ENCODE measurements around the gene STAB2.

Gene STAB2

GRCh38 chr12:103712216-103712615, 125.1 kb downstream of the STAB2 start:
- Mint-ChIP-seq H3K27me3 (peaks cover 16% of the 10 kb centered on the region), H3K4me3 (no peak overlapping the region), H3K9me3 (no peaks in the 10 kb centered on the region), H3K27ac (no peak overlapping the region), H3K4me1 (ENCODE audit: low read depth) (no peaks in the 10 kb centered on the region), H3K36me3 (ENCODE audit: low read depth) (no peaks in the 10 kb centered on the region)

GRCh38 chr12:103715494-103715893, 128.4 kb downstream of the STAB2 start:
- Mint-ChIP-seq H3K36me3 (ENCODE audit: low read depth) (no peaks in the 10 kb centered on the region), H3K27ac (no peak overlapping the region), H3K9me3 (no peaks in the 10 kb centered on the region), H3K4me1 (ENCODE audit: low read depth) (no peaks in the 10 kb centered on the region), H3K27me3 (peaks cover 8% of the 10 kb centered on the region), H3K4me3 (no peak overlapping the region)

GRCh38 chr12:103716517-103717196, 129.6 kb downstream of the STAB2 start:
- Mint-ChIP-seq H3K4me1 (ENCODE audit: low read depth) (no peaks in the 10 kb centered on the region), H3K9me3 (no peaks in the 10 kb centered on the region), H3K36me3 (ENCODE audit: low read depth) (no peaks in the 10 kb centered on the region), H3K27ac (no peak overlapping the region), H3K27me3 (peaks cover 8% of the 10 kb centered on the region), H3K4me3 (no peak overlapping the region)

- Mint-ChIP-seq H3K9me3 (no peaks in the 10 kb centered on the region), H3K36me3 (ENCODE audit: low read depth) (no peaks in the 10 kb centered on the region), H3K27ac (no peak overlapping the region), H3K4me3 (no peak overlapping the region), H3K27me3 (no peaks in the 10 kb centered on the region), H3K4me1 (ENCODE audit: low read depth) (no peaks in the 10 kb centered on the region)
Measured at GRCh38 chr12:103725398-103725797, 138.3 kb downstream of the STAB2 start.

GRCh38 chr12:103727638-103728037, 140.6 kb downstream of the STAB2 start:
- Mint-ChIP-seq H3K27me3 (no peaks in the 10 kb centered on the region), H3K9me3 (no peaks in the 10 kb centered on the region), H3K36me3 (ENCODE audit: low read depth) (no peaks in the 10 kb centered on the region), H3K27ac (no peak overlapping the region), H3K4me3 (no peak overlapping the region), H3K4me1 (ENCODE audit: low read depth) (no peaks in the 10 kb centered on the region)

- Mint-ChIP-seq H3K9me3 (no peaks in the 10 kb centered on the region), H3K27ac (no peak overlapping the region), H3K4me1 (ENCODE audit: low read depth) (no peaks in the 10 kb centered on the region), H3K27me3 (no peaks in the 10 kb centered on the region), H3K4me3 (no peak overlapping the region), H3K36me3 (ENCODE audit: low read depth) (no peaks in the 10 kb centered on the region)
Measured at GRCh38 chr12:103728323-103728722, 141.2 kb downstream of the STAB2 start.

GRCh38 chr12:103729499-103729898, 142.4 kb downstream of the STAB2 start:
- H3K36me3 Mint-ChIP-seq (ENCODE audit: low read depth): no peaks in the 10 kb centered on the region
- no peak overlapping the region for H3K4me3 Mint-ChIP-seq
- no peaks in the 10 kb centered on the region for H3K4me1 Mint-ChIP-seq (ENCODE audit: low read depth)
- no peaks in the 10 kb centered on the region for H3K9me3 Mint-ChIP-seq
- H3K27me3 Mint-ChIP-seq: no peaks in the 10 kb centered on the region
- no peak overlapping the region for H3K27ac Mint-ChIP-seq

- H3K36me3 Mint-ChIP-seq (ENCODE audit: low read depth): no peaks in the 10 kb centered on the region
- H3K27me3 Mint-ChIP-seq: no peaks in the 10 kb centered on the region
- no peaks in the 10 kb centered on the region for H3K4me1 Mint-ChIP-seq (ENCODE audit: low read depth)
- no peak overlapping the region for H3K4me3 Mint-ChIP-seq
- no peak overlapping the region for H3K27ac Mint-ChIP-seq
- H3K9me3 Mint-ChIP-seq: no peaks in the 10 kb centered on the region
Measured at GRCh38 chr12:103731539-103731938, 144.5 kb downstream of the STAB2 start.

- no peak overlapping the region for H3K4me3 Mint-ChIP-seq
- no peaks in the 10 kb centered on the region for H3K4me1 Mint-ChIP-seq (ENCODE audit: low read depth)
- peaks cover 4% of the 10 kb centered on the region for H3K27me3 Mint-ChIP-seq
- H3K9me3 Mint-ChIP-seq: no peaks in the 10 kb centered on the region
- H3K36me3 Mint-ChIP-seq (ENCODE audit: low read depth): no peaks in the 10 kb centered on the region
- H3K27ac Mint-ChIP-seq: no peak overlapping the region
Measured at GRCh38 chr12:103734863-103735262, 147.8 kb downstream of the STAB2 start.

GRCh38 chr12:103735291-103735690, 148.2 kb downstream of the STAB2 start:
- Mint-ChIP-seq H3K27me3 (peaks cover 4% of the 10 kb centered on the region), H3K9me3 (no peaks in the 10 kb centered on the region), H3K27ac (no peak overlapping the region), H3K4me3 (no peak overlapping the region), H3K4me1 (ENCODE audit: low read depth) (no peaks in the 10 kb centered on the region), H3K36me3 (ENCODE audit: low read depth) (no peaks in the 10 kb centered on the region)

- Mint-ChIP-seq H3K36me3 (ENCODE audit: low read depth) (no peaks in the 10 kb centered on the region), H3K9me3 (no peaks in the 10 kb centered on the region), H3K27me3 (peaks cover 4% of the 10 kb centered on the region), H3K27ac (no peak overlapping the region), H3K4me3 (no peak overlapping the region), H3K4me1 (ENCODE audit: low read depth) (no peaks in the 10 kb centered on the region)
Measured at GRCh38 chr12:103736572-103736971, 149.5 kb downstream of the STAB2 start.

- H3K9me3 Mint-ChIP-seq: no peaks in the 10 kb centered on the region
- H3K4me1 Mint-ChIP-seq (ENCODE audit: low read depth): no peaks in the 10 kb centered on the region
- no peak overlapping the region for H3K27ac Mint-ChIP-seq
- H3K27me3 Mint-ChIP-seq: peaks cover 4% of the 10 kb centered on the region
- H3K36me3 Mint-ChIP-seq (ENCODE audit: low read depth): no peaks in the 10 kb centered on the region
- H3K4me3 Mint-ChIP-seq: no peak overlapping the region
Measured at GRCh38 chr12:103737881-103738280, 150.8 kb downstream of the STAB2 start.

GRCh38 chr12:103742349-103742932, 155.4 kb downstream of the STAB2 start:
- Mint-ChIP-seq H3K27ac (no peak overlapping the region), H3K4me3 (no peak overlapping the region), H3K4me1 (ENCODE audit: low read depth) (no peaks in the 10 kb centered on the region)

GRCh38 chr12:103743788-103744187, 156.7 kb downstream of the STAB2 start:
- Mint-ChIP-seq H3K4me3 (no peak overlapping the region), H3K27ac (no peak overlapping the region), H3K27me3 (no peaks in the 10 kb centered on the region), H3K4me1 (ENCODE audit: low read depth) (no peaks in the 10 kb centered on the region), H3K9me3 (no peaks in the 10 kb centered on the region), H3K36me3 (ENCODE audit: low read depth) (no peaks in the 10 kb centered on the region)

More at GRCh38 chr12:103742349-103742932, 155.4 kb downstream of the STAB2 start:
- H3K9me3 Mint-ChIP-seq: no peaks in the 10 kb centered on the region
- no peaks in the 10 kb centered on the region for H3K36me3 Mint-ChIP-seq (ENCODE audit: low read depth)
- H3K27me3 Mint-ChIP-seq: peaks cover 4% of the 10 kb centered on the region

- Mint-ChIP-seq H3K27ac (no peak overlapping the region), H3K4me1 (ENCODE audit: low read depth) (no peaks in the 10 kb centered on the region), H3K9me3 (no peaks in the 10 kb centered on the region), H3K4me3 (no peak overlapping the region), H3K36me3 (ENCODE audit: low read depth) (no peaks in the 10 kb centered on the region), H3K27me3 (no peaks in the 10 kb centered on the region)
Measured at GRCh38 chr12:103745962-103746361, 158.9 kb downstream of the STAB2 start.

GRCh38 chr12:103748002-103748401, 160.9 kb downstream of the STAB2 start:
- Mint-ChIP-seq H3K27ac (no peak overlapping the region), H3K4me1 (ENCODE audit: low read depth) (no peaks in the 10 kb centered on the region), H3K27me3 (peaks cover 7% of the 10 kb centered on the region), H3K9me3 (no peaks in the 10 kb centered on the region), H3K4me3 (no peak overlapping the region), H3K36me3 (ENCODE audit: low read depth) (no peaks in the 10 kb centered on the region)

All from stimulated activated naive CD8-positive, alpha-beta T cell treated with anti-CD3 and anti-CD28 coated beads, Interleukin-15, Interleukin-2, amounts not matched to agents 100 ng/mL and 50 ng/mL, for 24 hours (primary cell).